Measurements from ENCODE around the gene MAG. TPM values are rescaled to one million over a fixed set of nuclear protein-coding genes. Genes with fewer than 3 reads are reported as not detected.

Gene MAG
- total RNA-seq = under 1 TPM in 1 of 4 donors, not detected in 3; 0.10 TPM

GRCh38 chr19:35291916-35292315, at the start of gene MAG:
MAG (plus strand) TSS chr19:35292161; CDS start chr19:35295409, 3,248 bp downstream.
- DNase-seq (ENCODE audit: low spot score in 2 of 2) = no peak
- TF ChIP-seq CTCF (IDR thresholded peaks at IDR 0.05) = no peak
- no peak for TF ChIP-seq POLR2A (IDR thresholded peaks at IDR 0.05)

GRCh38 chr19:35246466-35247092, 45.4 kb upstream of the MAG start:
- intact Hi-C loops (cut with DNase I; ENCODE audit: low total_unique reads) = no loop called here
- no peak for TF ChIP-seq POLR2A (IDR thresholded peaks at IDR 0.05)
- TF ChIP-seq CTCF (IDR thresholded peaks at IDR 0.05) = no peak
- DNase-seq (ENCODE audit: low spot score in 2 of 2) = no peak
- H3K4me3 ChIP-seq (ENCODE audit: low read depth, poor library complexity, severe bottlenecking) = no peak overlapping the region
- 69 to 71% methylated on average over 4 of the region's 4 CpGs for WGBS, 2 donors

More at GRCh38 chr19:35291916-35292315, at the start of gene MAG:
- WGBS, 2 donors = 58 to 67% methylated on average over 11 to 12 of the region's 12 CpGs
- intact Hi-C loops (cut with DNase I; ENCODE audit: low total_unique reads) = no loop called here
- no peak within 1 kb of the TSS for H3K4me3 ChIP-seq (ENCODE audit: low read depth, poor library complexity, severe bottlenecking)

GRCh38 chr19:35247526-35248309, 44.2 kb upstream of the MAG start:
- intact Hi-C loops (cut with DNase I; ENCODE audit: low total_unique reads) = no loop called here
- DNase-seq (ENCODE audit: low spot score in 2 of 2) = peak; percentile 54 to 92
- 3 to 4% methylated on average over 40 to 41 of the region's 42 CpGs for WGBS, 2 donors
- TF ChIP-seq POLR2A (IDR thresholded peaks at IDR 0.05) = no peak
- TF ChIP-seq CTCF (IDR thresholded peaks at IDR 0.05) = peak in 1 of 3 donors; percentile 6
- peak overlapping the region; percentile 73 for H3K4me3 ChIP-seq (ENCODE audit: low read depth, poor library complexity, severe bottlenecking)

GRCh38 chr19:35248310-35249145, 43.4 kb upstream of the MAG start, which contains the start of gene LSR:
LSR (plus strand) TSS chr19:35249002; CDS start chr19:35249023, 21 bp downstream.
- intact Hi-C loops (cut with DNase I; ENCODE audit: low total_unique reads) = no loop called here
- TF ChIP-seq CTCF (IDR thresholded peaks at IDR 0.05) = peak in 1 of 3 donors; percentile 20
- no peak for TF ChIP-seq POLR2A (IDR thresholded peaks at IDR 0.05)
- WGBS, 2 donors = 0 to 1% methylated on average over 35 to 41 of the region's 69 CpGs
- DNase-seq (ENCODE audit: low spot score in 2 of 2) = peak; percentile 70 to 93
- H3K4me3 ChIP-seq (ENCODE audit: low read depth, poor library complexity, severe bottlenecking) = peak within 1 kb of the TSS; percentile 73

GRCh38 chr19:35249146-35249847, 42.7 kb upstream of the MAG start:
- WGBS, 2 donors = 6 to 10% methylated on average over 39 of the region's 39 CpGs
- intact Hi-C loops (cut with DNase I; ENCODE audit: low total_unique reads) = no loop called here
- H3K4me3 ChIP-seq (ENCODE audit: low read depth, poor library complexity, severe bottlenecking) = peak overlapping the region; percentile 73
- DNase-seq (ENCODE audit: low spot score in 2 of 2) = peak; percentile 19 to 85
- TF ChIP-seq POLR2A (IDR thresholded peaks at IDR 0.05) = no peak
- TF ChIP-seq CTCF (IDR thresholded peaks at IDR 0.05) = no peak
